GM18520 (cell line): ENCODE measurements around the gene POR.
"Not testable (repeated sequence)": the region's sequence is repeated elsewhere in the genome, so short reads cannot be mapped to it uniquely, and the experiment has no call there.

Source experiments
- ATAC-seq: cut with Tn5 transposase; IDR thresholded peaks from one replicate; pipeline ENCODE4 v1.9.1; 2021; ENCODE audit not compliant: unreplicated experiment

POR gene

GRCh38 chr7:76016191-76016947 lies 101.4 kb downstream of the POR start:
- ATAC-seq = no peak

GRCh38 chr7:76018520-76018919 lies 103.6 kb downstream of the POR start:
- ATAC-seq = not testable (repeated sequence)

GRCh38 chr7:76020031-76020714 lies 105.2 kb downstream of the POR start:
- no peak for ATAC-seq

- ATAC-seq = no peak
Observed at GRCh38 chr7:76022026-76022780, 107.2 kb downstream of the POR start.

GRCh38 chr7:76023002-76023401 lies 108.0 kb downstream of the POR start:
- no peak for ATAC-seq

GRCh38 chr7:76029682-76030081 lies 114.7 kb downstream of the POR start:
- ATAC-seq = not testable (repeated sequence)

GRCh38 chr7:76031964-76032363 lies 117.0 kb downstream of the POR start:
- ATAC-seq = no peak
